Erythroblast (primary cell): ENCODE results near the gene ZSCAN5C.

ENCODE experiments used
- GATA1 ChIP-seq: IDR thresholded peaks from 2 replicates; pipeline ENCODE4 v1.6.1; 2011; ENCODE audit warnings: low read depth, mild to moderate bottlenecking, control low read depth, low read length, moderate library complexity
- POLR2A ChIP-seq: IDR thresholded peaks from 2 replicates; pipeline ENCODE4 v1.6.1; 2011; ENCODE audit warnings: mild to moderate bottlenecking, low read length

- no peak for TF ChIP-seq POLR2A
- no peak for TF ChIP-seq GATA1
Observed at GRCh38 chr19:56223481-56223880, 21.4 kb downstream of the ZSCAN5C start.
